ENCODE results near the gene XPR1.

Gene XPR1

DNA sequence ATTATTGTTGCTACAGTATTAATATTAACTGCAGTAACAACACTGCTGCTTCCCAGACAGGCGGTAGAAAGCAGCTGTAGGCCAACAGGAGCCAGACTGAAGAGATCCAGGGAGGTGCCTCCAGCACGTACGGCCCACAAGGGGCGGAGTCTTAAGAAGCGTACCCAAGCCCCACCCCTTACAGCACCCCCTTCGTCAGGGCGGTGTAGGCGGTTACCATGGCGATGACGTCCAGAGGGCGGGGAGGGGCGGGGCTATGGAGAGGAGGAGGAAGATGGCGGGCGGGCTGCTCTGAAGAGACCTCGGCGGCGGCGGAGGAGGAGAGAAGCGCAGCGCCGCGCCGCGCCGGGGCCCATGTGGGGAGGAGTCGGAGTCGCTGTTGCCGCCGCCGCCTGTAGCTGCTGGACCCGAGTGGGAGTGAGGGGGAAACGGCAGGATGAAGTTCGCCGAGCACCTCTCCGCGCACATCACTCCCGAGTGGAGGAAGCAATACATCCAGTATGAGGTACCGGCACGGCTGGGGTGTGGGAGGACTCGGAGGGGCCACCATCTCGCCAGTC lies at the start of gene XPR1:
Gene XPR1, plus strand, starts transcription at position 257 of the 560 bp plus-strand sequence. Its CDS starts 180 bp downstream, at position 437.
- peaks cover 5% of the 10 kb centered on the region for H3K27me3 Mint-ChIP-seq
- H3K4me1 Mint-ChIP-seq: peaks cover 2% of the 10 kb centered on the region
- H3K36me3 Mint-ChIP-seq: peaks cover 3% of the 10 kb centered on the region
- no peak within 1 kb of the TSS for H3K27ac Mint-ChIP-seq
- no peaks in the 10 kb centered on the region for H3K9me3 Mint-ChIP-seq
- ATAC-seq (ENCODE audit: low read depth) (peak; percentile 93), DNase-seq (ENCODE audit: low spot score in 2 of 2) (peak; percentile 84 to 95)
- no peak within 1 kb of the TSS for H3K4me3 Mint-ChIP-seq

DNA sequence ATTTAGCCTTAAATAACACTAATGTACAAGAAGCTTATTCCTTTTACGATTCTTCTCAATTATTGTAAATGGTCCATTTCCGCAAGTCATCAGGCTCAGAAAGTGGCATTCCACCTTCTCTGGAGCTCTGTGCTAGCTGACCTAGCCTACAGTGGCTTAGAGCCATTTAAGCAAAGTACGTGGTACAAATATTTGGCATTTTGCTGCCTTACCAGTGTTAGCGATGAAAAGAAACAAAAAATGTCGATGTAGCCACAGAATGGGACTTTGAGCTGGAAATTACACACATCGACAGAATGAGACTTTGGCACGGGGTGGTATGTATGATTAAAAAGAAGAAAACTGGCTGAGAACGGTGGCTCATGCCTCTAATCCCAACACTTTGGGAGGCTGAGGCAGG lies 47.0 kb upstream of the XPR1 start:
- no peak overlapping the region for H3K27ac Mint-ChIP-seq
- peaks cover 2% of the 10 kb centered on the region for H3K9me3 Mint-ChIP-seq
- H3K4me1 Mint-ChIP-seq: no peaks in the 10 kb centered on the region
- H3K36me3 Mint-ChIP-seq: no peaks in the 10 kb centered on the region
- peaks cover 7% of the 10 kb centered on the region for H3K27me3 Mint-ChIP-seq
- H3K4me3 Mint-ChIP-seq: no peak overlapping the region
- DNase-seq (ENCODE audit: low spot score in 2 of 2): no peak
- ATAC-seq (ENCODE audit: low read depth): no peak

DNA sequence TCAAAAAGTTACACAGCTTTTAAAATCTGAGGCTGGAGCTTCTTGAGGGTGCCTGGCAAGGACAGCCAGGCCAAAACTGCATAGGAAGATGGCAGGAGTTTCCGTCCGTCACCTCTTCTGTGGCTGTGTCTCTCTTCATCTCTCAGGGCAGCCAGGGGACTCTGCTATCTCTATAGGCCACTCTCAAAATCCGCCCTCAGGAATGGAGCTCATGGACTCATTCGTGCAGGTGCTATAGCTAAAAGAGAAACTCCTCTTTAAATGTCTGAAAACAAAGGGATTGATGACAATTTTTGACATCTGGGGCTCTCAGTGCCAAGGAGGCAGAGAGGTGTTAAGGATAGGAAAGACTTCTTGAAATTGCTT lies 45.8 kb upstream of the XPR1 start:
- DNase-seq (ENCODE audit: low spot score in 2 of 2) (no peak), ATAC-seq (ENCODE audit: low read depth) (no peak)
- H3K27ac Mint-ChIP-seq: no peak overlapping the region
- peaks cover 2% of the 10 kb centered on the region for H3K9me3 Mint-ChIP-seq
- peaks cover 9% of the 10 kb centered on the region for H3K27me3 Mint-ChIP-seq
- no peak overlapping the region for H3K4me3 Mint-ChIP-seq
- H3K4me1 Mint-ChIP-seq: no peaks in the 10 kb centered on the region
- H3K36me3 Mint-ChIP-seq: no peaks in the 10 kb centered on the region

DNA sequence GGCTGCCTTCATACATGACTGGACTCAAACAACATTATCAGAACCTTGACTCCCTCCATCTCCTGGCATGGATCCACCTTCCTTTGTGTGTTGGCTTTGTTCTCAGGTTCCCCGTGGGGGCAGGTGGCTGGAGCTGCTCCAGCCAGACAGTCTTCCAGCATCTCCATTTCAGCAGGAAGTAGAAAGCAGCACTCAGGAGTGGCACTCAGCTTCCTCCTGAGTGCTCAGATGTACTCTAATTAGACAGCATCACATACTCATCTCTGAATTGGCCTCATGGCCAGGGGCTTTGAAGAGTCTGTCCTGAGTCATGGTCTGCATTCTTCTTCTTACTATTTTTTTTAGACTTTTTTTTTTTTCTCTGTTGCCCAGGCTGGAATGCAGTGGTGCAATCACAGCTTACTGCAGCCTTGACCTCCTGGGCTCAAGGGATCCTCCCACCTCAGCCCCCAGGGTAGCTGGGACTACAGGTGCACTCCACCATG lies 45.1 kb upstream of the XPR1 start:
- H3K36me3 Mint-ChIP-seq: no peaks in the 10 kb centered on the region
- H3K4me3 Mint-ChIP-seq: no peak overlapping the region
- H3K27ac Mint-ChIP-seq: no peak overlapping the region
- DNase-seq (ENCODE audit: low spot score in 2 of 2) (no peak), ATAC-seq (ENCODE audit: low read depth) (no peak)
- peaks cover 9% of the 10 kb centered on the region for H3K27me3 Mint-ChIP-seq
- peaks cover 2% of the 10 kb centered on the region for H3K9me3 Mint-ChIP-seq
- H3K4me1 Mint-ChIP-seq: no peaks in the 10 kb centered on the region

DNA sequence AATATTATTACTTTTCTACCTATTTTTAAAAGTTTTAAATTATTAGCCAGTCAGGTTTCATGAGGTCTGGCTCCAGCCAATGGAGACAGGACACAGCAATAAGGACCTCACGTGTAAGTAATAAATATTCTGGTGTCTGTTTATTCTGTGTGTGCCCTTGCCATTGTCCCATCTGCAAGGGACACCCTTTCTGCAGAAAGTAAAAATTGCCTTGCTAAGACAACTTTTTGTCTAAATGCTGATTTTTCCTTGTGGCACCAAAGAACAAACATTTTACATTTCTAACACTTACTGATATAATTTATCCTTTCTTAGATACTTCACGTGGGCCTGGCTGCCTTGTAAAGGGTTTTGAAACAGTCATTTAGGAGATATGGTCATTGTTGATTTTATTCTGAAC lies 43.7 kb upstream of the XPR1 start:
- Mint-ChIP-seq H3K27me3 (peaks cover 11% of the 10 kb centered on the region), H3K27ac (no peak overlapping the region), H3K4me3 (no peak overlapping the region), H3K9me3 (peaks cover 2% of the 10 kb centered on the region), H3K36me3 (no peaks in the 10 kb centered on the region), H3K4me1 (no peaks in the 10 kb centered on the region)
- no peak for ATAC-seq (ENCODE audit: low read depth)
- no peak for DNase-seq (ENCODE audit: low spot score in 2 of 2)

DNA sequence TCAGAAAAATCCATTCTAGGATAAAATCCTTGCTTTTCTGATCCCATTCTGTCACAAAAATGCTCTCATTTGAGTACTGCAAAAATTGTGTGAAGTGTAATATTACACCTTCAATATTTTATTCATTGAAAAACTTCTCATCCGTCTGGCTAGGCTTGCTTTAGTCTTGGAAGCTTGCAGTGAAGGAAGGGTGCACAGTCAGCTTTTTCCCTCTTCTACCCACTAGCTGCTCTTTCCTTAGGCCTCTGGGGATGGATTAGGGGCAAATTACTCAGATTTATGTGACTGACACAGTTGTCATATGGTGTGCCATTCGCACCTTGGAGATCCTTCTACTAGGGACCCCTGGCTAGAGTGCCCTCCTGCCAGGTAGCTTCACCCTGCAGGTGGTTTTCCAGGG lies 40.9 kb upstream of the XPR1 start:
- no peak for DNase-seq (ENCODE audit: low spot score in 2 of 2)
- no peak overlapping the region for H3K27ac Mint-ChIP-seq
- H3K9me3 Mint-ChIP-seq: peaks cover 2% of the 10 kb centered on the region
- no peaks in the 10 kb centered on the region for H3K36me3 Mint-ChIP-seq
- H3K4me3 Mint-ChIP-seq: no peak overlapping the region
- H3K27me3 Mint-ChIP-seq: peaks cover 7% of the 10 kb centered on the region
- no peak for ATAC-seq (ENCODE audit: low read depth)
- H3K4me1 Mint-ChIP-seq: no peaks in the 10 kb centered on the region

DNA sequence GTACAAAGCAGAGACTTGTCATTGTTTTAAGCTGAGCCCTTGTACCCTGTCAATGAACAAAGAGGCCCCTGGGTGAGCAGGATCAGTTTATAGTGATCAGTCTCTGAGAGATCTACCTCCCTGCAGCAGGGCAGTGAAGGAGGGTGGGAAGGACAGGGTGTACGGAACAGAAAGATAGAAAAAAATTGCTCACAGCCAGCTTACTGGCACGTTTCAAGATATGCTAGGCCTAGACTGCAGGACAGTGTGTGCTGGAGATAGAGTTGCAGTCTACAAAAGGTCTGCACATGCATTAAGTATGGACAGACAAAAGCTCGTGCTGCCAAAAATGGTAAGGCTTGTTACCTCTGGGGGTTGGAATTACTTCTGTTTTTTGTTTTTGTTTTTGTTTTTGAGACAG lies 38.4 kb upstream of the XPR1 start:
- Mint-ChIP-seq H3K4me3 (no peak overlapping the region), H3K36me3 (no peaks in the 10 kb centered on the region), H3K9me3 (no peaks in the 10 kb centered on the region), H3K27me3 (peaks cover 7% of the 10 kb centered on the region), H3K4me1 (no peaks in the 10 kb centered on the region), H3K27ac (no peak overlapping the region)
- ATAC-seq (ENCODE audit: low read depth) (no peak), DNase-seq (ENCODE audit: low spot score in 2 of 2) (no peak)

DNA sequence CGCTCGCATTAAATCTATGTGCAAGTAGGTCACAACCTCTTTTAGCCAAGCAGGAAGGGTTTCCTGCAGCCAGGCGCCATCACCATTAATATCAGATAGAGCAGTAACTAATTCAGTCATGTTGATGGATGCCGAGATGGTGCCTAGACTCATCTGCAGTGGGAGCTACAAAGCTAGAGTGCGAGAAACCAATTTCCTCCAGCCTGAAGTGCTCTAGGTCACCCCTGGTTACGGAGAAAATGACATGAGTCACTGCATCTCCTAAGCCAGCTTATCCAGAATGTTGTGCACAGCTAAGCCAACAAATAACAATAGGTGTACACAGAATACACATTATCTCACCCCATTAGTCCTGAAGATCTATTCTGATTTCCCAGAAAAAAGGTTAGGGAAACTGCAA lies 37.1 kb upstream of the XPR1 start:
- peaks cover 7% of the 10 kb centered on the region for H3K27me3 Mint-ChIP-seq
- no peak overlapping the region for H3K4me3 Mint-ChIP-seq
- no peak overlapping the region for H3K27ac Mint-ChIP-seq
- H3K36me3 Mint-ChIP-seq: no peaks in the 10 kb centered on the region
- H3K4me1 Mint-ChIP-seq: no peaks in the 10 kb centered on the region
- ATAC-seq (ENCODE audit: low read depth) (no peak), DNase-seq (ENCODE audit: low spot score in 2 of 2) (no peak)
- no peaks in the 10 kb centered on the region for H3K9me3 Mint-ChIP-seq

DNA sequence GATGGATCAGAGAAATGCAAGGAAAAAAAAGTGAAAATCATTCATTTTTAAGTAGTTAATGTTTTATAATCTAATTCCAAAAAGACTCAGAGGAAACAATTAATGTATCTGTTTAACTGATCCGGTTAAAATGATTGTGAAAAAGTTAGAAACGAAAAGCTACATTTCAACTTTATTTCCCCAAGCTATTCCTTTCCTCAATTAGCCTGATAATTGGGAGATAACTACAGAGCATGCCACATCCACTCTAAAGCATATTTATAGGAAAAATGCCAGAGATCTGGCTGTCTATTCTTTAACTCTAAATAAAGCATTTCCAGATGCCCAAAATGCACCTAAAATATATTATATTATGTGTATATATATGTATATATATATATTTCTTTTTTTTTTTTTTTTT lies 35.9 kb upstream of the XPR1 start:
- H3K4me3 Mint-ChIP-seq: no peak overlapping the region
- no peak overlapping the region for H3K27ac Mint-ChIP-seq
- H3K9me3 Mint-ChIP-seq: no peaks in the 10 kb centered on the region
- peaks cover 4% of the 10 kb centered on the region for H3K27me3 Mint-ChIP-seq
- no peaks in the 10 kb centered on the region for H3K4me1 Mint-ChIP-seq
- H3K36me3 Mint-ChIP-seq: no peaks in the 10 kb centered on the region
- no peak for ATAC-seq (ENCODE audit: low read depth)
- DNase-seq (ENCODE audit: low spot score in 2 of 2): no peak

DNA sequence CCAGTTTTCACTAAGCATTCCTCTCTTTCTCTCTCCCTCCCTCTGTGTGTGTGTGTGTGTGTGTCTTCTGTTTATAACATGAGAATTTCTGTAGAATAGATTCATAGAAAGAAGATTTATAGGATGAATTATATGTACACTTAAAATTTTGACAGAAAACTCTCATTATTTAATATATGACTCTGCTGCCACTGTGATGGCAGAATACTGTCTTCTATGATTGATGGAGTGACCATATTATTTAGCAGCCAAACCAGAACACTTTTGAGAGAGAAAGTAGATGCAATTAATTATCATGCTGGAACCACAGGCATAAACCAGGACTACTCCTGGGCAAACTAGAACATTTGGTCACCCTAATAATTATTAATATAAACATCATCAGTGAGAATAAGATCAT lies 34.3 kb upstream of the XPR1 start:
- DNase-seq (ENCODE audit: low spot score in 2 of 2) (no peak), ATAC-seq (ENCODE audit: low read depth) (no peak)
- Mint-ChIP-seq H3K4me3 (no peak overlapping the region), H3K27me3 (peaks cover 5% of the 10 kb centered on the region), H3K36me3 (no peaks in the 10 kb centered on the region), H3K9me3 (no peaks in the 10 kb centered on the region), H3K27ac (no peak overlapping the region), H3K4me1 (no peaks in the 10 kb centered on the region)

DNA sequence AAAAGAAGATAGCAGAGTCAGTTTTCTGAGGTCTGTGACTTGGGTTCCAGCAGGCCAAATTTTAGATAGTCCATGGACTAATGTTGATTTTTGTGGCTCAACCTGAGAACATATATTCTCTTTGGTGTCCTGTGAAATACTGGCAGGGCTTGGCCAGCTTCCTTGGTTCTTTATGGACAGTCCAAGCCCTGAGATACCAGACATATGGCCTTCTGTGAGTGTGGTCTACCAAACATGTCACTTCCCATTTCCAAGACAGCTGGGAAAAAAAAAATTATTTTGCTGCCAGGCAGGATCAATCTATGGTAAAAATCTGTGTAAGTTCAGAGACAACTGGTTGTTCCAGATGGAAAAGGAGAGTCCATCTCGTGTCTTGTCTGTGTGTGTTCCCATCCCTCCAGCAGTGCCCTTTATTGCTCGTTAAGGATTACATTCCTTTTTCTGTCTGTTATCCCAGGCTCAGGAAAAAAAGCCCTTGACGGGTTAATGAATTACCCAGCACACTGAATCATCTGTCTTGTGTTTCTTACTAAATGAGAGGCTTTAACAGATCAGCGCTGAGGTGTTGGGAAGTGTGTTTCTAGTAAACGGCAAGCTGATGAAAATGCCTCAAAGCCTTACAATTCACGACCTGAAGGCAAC lies 33.4 kb upstream of the XPR1 start:
- H3K36me3 Mint-ChIP-seq: no peaks in the 10 kb centered on the region
- ATAC-seq (ENCODE audit: low read depth): no peak

DNA sequence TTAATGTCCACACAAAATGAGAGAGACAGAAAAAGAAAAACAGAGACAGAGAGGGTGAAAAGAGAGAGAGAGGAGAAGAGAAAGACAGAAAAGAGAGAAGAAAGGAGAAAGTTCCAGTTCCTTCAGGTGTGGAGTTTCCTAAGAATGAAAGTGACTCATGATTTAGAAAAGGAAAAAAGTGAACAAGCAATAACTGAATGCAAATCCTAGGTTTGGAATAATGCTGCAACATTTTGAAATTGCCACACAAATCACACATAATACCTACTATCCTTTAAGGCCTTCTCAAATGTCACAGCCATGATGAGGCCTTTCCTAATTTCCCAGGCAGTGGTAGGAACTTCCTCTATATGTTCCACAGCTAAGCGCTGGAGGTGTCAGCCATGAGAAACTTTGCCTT lies 31.5 kb upstream of the XPR1 start:
- H3K27ac Mint-ChIP-seq: no peak overlapping the region
- ATAC-seq (ENCODE audit: low read depth) (no peak), DNase-seq (ENCODE audit: low spot score in 2 of 2) (no peak)
- H3K4me1 Mint-ChIP-seq: no peaks in the 10 kb centered on the region
- no peaks in the 10 kb centered on the region for H3K9me3 Mint-ChIP-seq
- peaks cover 4% of the 10 kb centered on the region for H3K27me3 Mint-ChIP-seq
- H3K36me3 Mint-ChIP-seq: no peaks in the 10 kb centered on the region
- no peak overlapping the region for H3K4me3 Mint-ChIP-seq

More for the DNA sequence above, 33.4 kb upstream of the XPR1 start:
- Mint-ChIP-seq H3K4me1 (no peaks in the 10 kb centered on the region), H3K9me3 (no peaks in the 10 kb centered on the region), H3K27me3 (peaks cover 4% of the 10 kb centered on the region), H3K4me3 (no peak overlapping the region), H3K27ac (no peak overlapping the region)
- no peak for DNase-seq (ENCODE audit: low spot score in 2 of 2)

DNA sequence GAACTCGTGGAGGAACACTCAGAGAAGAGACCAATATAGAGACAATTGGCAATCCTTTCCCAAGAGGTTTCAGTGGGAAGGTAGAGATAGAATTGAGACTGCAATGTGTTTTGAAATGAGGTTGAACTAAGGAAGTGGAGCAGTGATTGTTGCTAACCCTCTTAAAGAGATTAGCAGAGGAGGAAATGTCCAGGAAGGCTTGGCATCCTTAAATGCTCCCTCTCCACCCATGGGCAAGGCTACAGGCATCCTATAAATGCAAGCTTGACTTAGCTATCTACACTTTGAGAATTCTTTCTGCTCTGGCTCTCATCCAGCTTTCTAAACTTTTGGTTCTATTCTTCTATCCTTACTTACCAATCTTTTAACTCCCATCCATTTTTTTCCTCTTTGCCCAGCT lies 30.3 kb upstream of the XPR1 start:
- Mint-ChIP-seq H3K27me3 (peaks cover 4% of the 10 kb centered on the region), H3K9me3 (no peaks in the 10 kb centered on the region)

DNA sequence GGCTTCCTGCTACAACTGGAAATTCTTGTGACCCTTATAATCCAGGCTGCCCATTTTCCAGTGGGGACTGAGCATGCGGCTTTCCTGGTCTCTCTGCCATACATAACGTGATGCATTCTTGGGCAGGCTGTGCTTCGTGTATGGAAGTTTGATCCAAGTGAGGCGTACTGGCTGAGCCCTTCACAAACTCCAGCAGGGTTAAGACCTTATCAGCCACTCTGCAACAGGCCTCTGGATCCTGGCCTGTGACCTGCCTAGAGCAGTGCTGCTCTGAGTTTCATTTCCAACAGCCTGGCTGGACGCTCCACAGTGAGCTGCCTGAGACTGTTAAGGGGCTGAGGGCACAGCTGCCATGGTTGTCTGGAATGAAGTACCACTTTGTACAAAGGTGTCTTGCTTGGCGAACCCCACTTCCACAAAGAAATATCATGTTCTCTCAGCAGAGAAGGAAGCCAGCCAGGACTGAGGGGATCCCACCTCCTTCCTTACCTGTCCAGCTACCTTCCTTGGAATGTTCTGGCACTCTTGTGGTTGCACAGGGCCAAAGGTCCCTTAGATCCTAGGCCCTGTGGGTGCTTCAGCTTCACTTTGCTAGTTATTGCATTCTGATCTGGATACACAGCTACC lies 28.5 kb upstream of the XPR1 start:
- Mint-ChIP-seq H3K27me3 (peaks cover 2% of the 10 kb centered on the region), H3K4me3 (no peak overlapping the region), H3K9me3 (no peaks in the 10 kb centered on the region), H3K27ac (no peak overlapping the region), H3K4me1 (no peaks in the 10 kb centered on the region), H3K36me3 (no peaks in the 10 kb centered on the region)
- ATAC-seq (ENCODE audit: low read depth): no peak
- no peak for DNase-seq (ENCODE audit: low spot score in 2 of 2)

More for the DNA sequence above, 30.3 kb upstream of the XPR1 start:
- DNase-seq (ENCODE audit: low spot score in 2 of 2): no peak
- H3K27ac Mint-ChIP-seq: no peak overlapping the region
- no peak overlapping the region for H3K4me3 Mint-ChIP-seq
- ATAC-seq (ENCODE audit: low read depth): no peak
- H3K4me1 Mint-ChIP-seq: no peaks in the 10 kb centered on the region
- no peaks in the 10 kb centered on the region for H3K36me3 Mint-ChIP-seq

DNA sequence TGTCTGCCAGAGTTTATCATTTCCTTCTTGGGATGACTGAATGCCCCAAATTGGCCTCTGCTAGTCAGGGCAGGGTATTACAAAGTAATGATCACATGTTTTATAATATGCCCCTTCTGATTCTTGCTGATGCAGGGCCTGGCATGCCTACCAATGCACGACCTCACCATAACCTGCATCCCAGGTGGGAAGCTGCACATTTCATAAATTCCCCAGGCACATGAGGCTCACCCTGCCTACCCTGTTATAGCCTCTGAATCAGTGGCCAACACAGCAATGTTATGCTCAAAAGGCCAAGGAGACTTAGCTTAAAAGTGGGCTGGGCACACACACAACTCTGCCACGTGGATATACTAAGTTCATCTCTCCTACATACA lies 28.0 kb upstream of the XPR1 start:
- no peak overlapping the region for H3K27ac Mint-ChIP-seq
- no peaks in the 10 kb centered on the region for H3K9me3 Mint-ChIP-seq
- H3K27me3 Mint-ChIP-seq: peaks cover 2% of the 10 kb centered on the region
- H3K36me3 Mint-ChIP-seq: no peaks in the 10 kb centered on the region
- no peak for ATAC-seq (ENCODE audit: low read depth)
- no peaks in the 10 kb centered on the region for H3K4me1 Mint-ChIP-seq
- no peak for DNase-seq (ENCODE audit: low spot score in 2 of 2)
- no peak overlapping the region for H3K4me3 Mint-ChIP-seq

Data from memory B cell (primary cell).